Neural cell (in vitro differentiated cells): ENCODE results near the gene ABL2. TPM values are rescaled to one million over a fixed set of nuclear protein-coding genes. Genes with fewer than 3 reads are reported as not detected.
"Not testable (repeated sequence)": the region's sequence is repeated elsewhere in the genome, so short reads cannot be mapped to it uniquely, and the experiment has no call there.

Experiments
- H2AFZ ChIP-seq: fragments of 200-600, 300-800 bp; sonication (generic), shearing (Covaris generic); 2 replicates; pipeline ENCODE4 v1.6.0; 2014; ENCODE audit warnings: low read depth, mild to moderate bottlenecking, antibody characterized with exemption, low read length, moderate library complexity
- H3F3A ChIP-seq: fragments of 200-600 bp; shearing (Covaris generic); 2 replicates; pipeline ENCODE4 v1.6.1; 2016; ENCODE audit warnings: mild to moderate bottlenecking, moderate library complexity, mixed read lengths, antibody characterized with exemption, low read length; ENCODE audit not compliant: insufficient read depth, poor library complexity, severe bottlenecking
- H3K27ac ChIP-seq: fragments of 200-600, 300-800 bp; sonication (generic), shearing (Covaris generic); 2 replicates; pipeline ENCODE4 v1.5.1; 2014; ENCODE audit warnings: mild to moderate bottlenecking, low read length, moderate library complexity
- H3K27me3 ChIP-seq: fragments of 300-800, 200-600 bp; sonication (generic), shearing (Covaris generic); 2 replicates; pipeline ENCODE4 v1.6.0; 2014; ENCODE audit warnings: mild to moderate bottlenecking, low read depth, low read length, moderate library complexity; ENCODE audit not compliant: insufficient read depth
- H3K36me3 ChIP-seq: fragments of 300-800, 200-600 bp; sonication (generic), shearing (Covaris generic); 2 replicates; pipeline ENCODE4 v1.5.1; 2014; ENCODE audit warnings: mild to moderate bottlenecking, antibody characterized with exemption, low read length, moderate library complexity; ENCODE audit not compliant: insufficient read depth
- H3K4me2 ChIP-seq: fragments of 300-800, 200-600 bp; sonication (generic), shearing (Covaris generic); 2 replicates; pipeline ENCODE4 v1.6.0; 2014; ENCODE audit warnings: mild to moderate bottlenecking, low read length
- H3K4me3 ChIP-seq: fragments of 300-800, 200-600 bp; sonication (generic), shearing (Covaris generic); 2 replicates; pipeline ENCODE4 v1.5.1; 2014; ENCODE audit warnings: mild to moderate bottlenecking, low read length, moderate library complexity
- H3K79me2 ChIP-seq: fragments of 200-600 bp; shearing (Covaris generic); replicated peaks from 2 replicates; pipeline ENCODE4 v1.6.0; 2014; ENCODE audit warnings: mild to moderate bottlenecking, low read length, moderate library complexity; ENCODE audit not compliant: insufficient read depth
- H3K9ac ChIP-seq: fragments of 300-800, 200-600 bp; sonication (generic), shearing (Covaris generic); 2 replicates; pipeline ENCODE4 v1.6.1; 2016; ENCODE audit warnings: mild to moderate bottlenecking, low read length, mixed read lengths
- H3K9me2 ChIP-seq: fragments of 200-600 bp; shearing (Covaris generic); 2 replicates; pipeline ENCODE4 v1.6.1; 2016; ENCODE audit warnings: mild to moderate bottlenecking, low read length, mixed read lengths; ENCODE audit not compliant: insufficient read depth
- H3K9me3 ChIP-seq: fragments of 200-600, 300-800 bp; sonication (generic), shearing (Covaris generic); 2 replicates; pipeline ENCODE4 v1.6.1; 2016; ENCODE audit warnings: mild to moderate bottlenecking, mixed run types, low read length, moderate library complexity, mixed read lengths
- H4K20me1 ChIP-seq: fragments of 200-600 bp; shearing (Covaris generic); 2 replicates; pipeline ENCODE4 v1.6.1; 2016; ENCODE audit warnings: mild to moderate bottlenecking, mixed run types; ENCODE audit not compliant: insufficient read depth
- EP300 ChIP-seq: fragments of 450-650 bp; conservative IDR thresholded peaks from 2 replicates; pipeline ENCODE4 v1.6.1; 2014; ENCODE audit warnings: antibody characterized with exemption, mild to moderate bottlenecking, moderate library complexity; ENCODE audit not compliant: poor library complexity, severe bottlenecking
- EZH2 ChIP-seq: fragments of 200-600, 300-800 bp; shearing (Covaris generic), sonication (generic); IDR thresholded peaks from 2 replicates; pipeline ENCODE4 v1.6.1; 2014; ENCODE audit warnings: antibody characterized with exemption, low read length, borderline replicate concordance, mild to moderate bottlenecking; ENCODE audit not compliant: insufficient read depth, poor library complexity, severe bottlenecking
- MXI1 ChIP-seq: fragments of 450-650 bp; conservative IDR thresholded peaks from 2 replicates; pipeline ENCODE4 v1.6.1; 2014; ENCODE audit warnings: antibody characterized with exemption, mild to moderate bottlenecking; ENCODE audit not compliant: poor library complexity, severe bottlenecking
- POLR2AphosphoS5 ChIP-seq: IDR thresholded peaks from 2 replicates; pipeline ENCODE4 v1.6.1; 2012
- RAD21 ChIP-seq: fragments of 450-650 bp; conservative IDR thresholded peaks from 2 replicates; pipeline ENCODE4 v1.6.1; 2014; ENCODE audit warnings: antibody characterized with exemption, mild to moderate bottlenecking, moderate library complexity
- SMC3 ChIP-seq: fragments of 450-650 bp; conservative IDR thresholded peaks from 2 replicates; pipeline ENCODE4 v1.6.1; 2014; ENCODE audit warnings: antibody characterized with exemption, mild to moderate bottlenecking, moderate library complexity; ENCODE audit not compliant: poor library complexity
- TAF1 ChIP-seq: IDR thresholded peaks from 2 replicates; pipeline ENCODE4 v1.6.1; 2012; ENCODE audit warnings: low read depth
- polyA plus RNA-seq: library from polyadenylated mRNA; depleted of rRNA; stranded (reverse); fragments of >200 nt; gene quantifications from 2 replicates; pipeline ENCODE4 v1.2.3, GENCODE V29; 2014
- TF ChIP-seq, protein P1 (sequence below): IDR thresholded peaks from 2 replicates; pipeline ENCODE4 v1.6.1; 2012; ENCODE audit warnings: borderline replicate concordance
- TF ChIP-seq, protein P2 (sequence below): fragments of 450-650 bp; IDR thresholded peaks from 2 replicates; pipeline ENCODE4 v1.5.1; 2014; ENCODE audit warnings: antibody characterized with exemption, mild to moderate bottlenecking, moderate library complexity; ENCODE audit not compliant: poor library complexity, severe bottlenecking

ABL2 gene
- polyA plus RNA-seq, 1 donor from 2014 or later, result 9.8 TPM

DNA sequence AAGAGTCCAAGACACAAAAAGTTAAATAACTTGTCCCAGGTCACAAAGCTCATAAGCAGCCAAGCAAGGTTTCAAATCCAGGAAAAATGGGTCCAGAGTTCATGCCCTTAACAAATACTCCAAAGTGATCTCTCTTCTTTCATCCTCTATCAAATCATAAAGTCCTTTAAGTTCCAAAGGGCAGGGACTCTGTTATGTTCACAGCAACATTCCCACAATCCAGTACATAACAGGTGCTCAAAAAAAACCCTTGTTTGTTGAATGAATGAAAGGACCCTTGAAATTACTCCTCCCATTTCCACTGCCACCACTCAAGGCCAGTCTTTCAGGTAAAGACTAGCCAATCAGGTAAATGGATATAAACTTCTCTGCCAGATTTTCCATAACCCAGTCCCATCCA, 2.7 kb downstream of the ABL2 start:
- H3K9ac ChIP-seq, result no peak overlapping the region
- H3K9me3 ChIP-seq, result no peaks in the 10 kb centered on the region
- H3K27me3 ChIP-seq, result no peaks in the 10 kb centered on the region
- H2AFZ ChIP-seq, result no peak overlapping the region
- H3F3A ChIP-seq, result no peaks in the 10 kb centered on the region
- no peak overlapping the region for H3K27ac ChIP-seq
- no peak for TF ChIP-seq RAD21
- TF ChIP-seq EP300, result no peak
- TF ChIP-seq POLR2AphosphoS5, result no peak
- TF ChIP-seq, protein P1, sequence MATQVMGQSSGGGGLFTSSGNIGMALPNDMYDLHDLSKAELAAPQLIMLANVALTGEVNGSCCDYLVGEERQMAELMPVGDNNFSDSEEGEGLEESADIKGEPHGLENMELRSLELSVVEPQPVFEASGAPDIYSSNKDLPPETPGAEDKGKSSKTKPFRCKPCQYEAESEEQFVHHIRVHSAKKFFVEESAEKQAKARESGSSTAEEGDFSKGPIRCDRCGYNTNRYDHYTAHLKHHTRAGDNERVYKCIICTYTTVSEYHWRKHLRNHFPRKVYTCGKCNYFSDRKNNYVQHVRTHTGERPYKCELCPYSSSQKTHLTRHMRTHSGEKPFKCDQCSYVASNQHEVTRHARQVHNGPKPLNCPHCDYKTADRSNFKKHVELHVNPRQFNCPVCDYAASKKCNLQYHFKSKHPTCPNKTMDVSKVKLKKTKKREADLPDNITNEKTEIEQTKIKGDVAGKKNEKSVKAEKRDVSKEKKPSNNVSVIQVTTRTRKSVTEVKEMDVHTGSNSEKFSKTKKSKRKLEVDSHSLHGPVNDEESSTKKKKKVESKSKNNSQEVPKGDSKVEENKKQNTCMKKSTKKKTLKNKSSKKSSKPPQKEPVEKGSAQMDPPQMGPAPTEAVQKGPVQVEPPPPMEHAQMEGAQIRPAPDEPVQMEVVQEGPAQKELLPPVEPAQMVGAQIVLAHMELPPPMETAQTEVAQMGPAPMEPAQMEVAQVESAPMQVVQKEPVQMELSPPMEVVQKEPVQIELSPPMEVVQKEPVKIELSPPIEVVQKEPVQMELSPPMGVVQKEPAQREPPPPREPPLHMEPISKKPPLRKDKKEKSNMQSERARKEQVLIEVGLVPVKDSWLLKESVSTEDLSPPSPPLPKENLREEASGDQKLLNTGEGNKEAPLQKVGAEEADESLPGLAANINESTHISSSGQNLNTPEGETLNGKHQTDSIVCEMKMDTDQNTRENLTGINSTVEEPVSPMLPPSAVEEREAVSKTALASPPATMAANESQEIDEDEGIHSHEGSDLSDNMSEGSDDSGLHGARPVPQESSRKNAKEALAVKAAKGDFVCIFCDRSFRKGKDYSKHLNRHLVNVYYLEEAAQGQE, result no peak
- TF ChIP-seq, protein P2, sequence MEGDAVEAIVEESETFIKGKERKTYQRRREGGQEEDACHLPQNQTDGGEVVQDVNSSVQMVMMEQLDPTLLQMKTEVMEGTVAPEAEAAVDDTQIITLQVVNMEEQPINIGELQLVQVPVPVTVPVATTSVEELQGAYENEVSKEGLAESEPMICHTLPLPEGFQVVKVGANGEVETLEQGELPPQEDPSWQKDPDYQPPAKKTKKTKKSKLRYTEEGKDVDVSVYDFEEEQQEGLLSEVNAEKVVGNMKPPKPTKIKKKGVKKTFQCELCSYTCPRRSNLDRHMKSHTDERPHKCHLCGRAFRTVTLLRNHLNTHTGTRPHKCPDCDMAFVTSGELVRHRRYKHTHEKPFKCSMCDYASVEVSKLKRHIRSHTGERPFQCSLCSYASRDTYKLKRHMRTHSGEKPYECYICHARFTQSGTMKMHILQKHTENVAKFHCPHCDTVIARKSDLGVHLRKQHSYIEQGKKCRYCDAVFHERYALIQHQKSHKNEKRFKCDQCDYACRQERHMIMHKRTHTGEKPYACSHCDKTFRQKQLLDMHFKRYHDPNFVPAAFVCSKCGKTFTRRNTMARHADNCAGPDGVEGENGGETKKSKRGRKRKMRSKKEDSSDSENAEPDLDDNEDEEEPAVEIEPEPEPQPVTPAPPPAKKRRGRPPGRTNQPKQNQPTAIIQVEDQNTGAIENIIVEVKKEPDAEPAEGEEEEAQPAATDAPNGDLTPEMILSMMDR, result no peak
- no peak for TF ChIP-seq TAF1
- no peak for TF ChIP-seq MXI1
- TF ChIP-seq EZH2, result no peak
- TF ChIP-seq SMC3, result no peak
- H3K4me3 ChIP-seq, result peak overlapping the region; percentile 95
- no peak overlapping the region for H3K4me2 ChIP-seq
- H3K9me2 ChIP-seq, result no peaks in the 10 kb centered on the region
- peaks cover 49% of the 10 kb centered on the region for H3K79me2 ChIP-seq
- H3K36me3 ChIP-seq, result no peaks in the 10 kb centered on the region
- H4K20me1 ChIP-seq, result no peaks in the 10 kb centered on the region

DNA sequence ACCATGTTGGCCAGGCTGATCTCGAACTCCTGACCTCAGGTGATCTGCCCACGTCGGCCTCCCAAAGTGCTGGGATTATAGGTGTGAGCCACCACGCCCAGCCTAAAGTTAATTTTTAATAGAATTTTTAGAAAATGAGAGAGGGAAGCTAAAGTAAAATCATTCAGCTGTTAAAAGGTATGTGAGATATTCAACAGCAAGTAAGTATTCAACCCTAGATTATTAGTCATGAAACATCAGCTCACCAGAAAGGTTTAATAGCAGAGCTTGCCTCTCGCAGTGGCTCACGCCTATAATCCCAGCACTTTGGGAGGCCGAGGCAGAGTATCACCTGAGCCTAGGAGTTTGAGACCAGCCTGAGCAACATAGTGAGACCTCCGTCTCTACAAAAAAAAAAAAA, 5.0 kb downstream of the ABL2 start:
- H3K79me2 ChIP-seq, result peaks cover 52% of the 10 kb centered on the region
- H3K36me3 ChIP-seq, H3K9ac ChIP-seq, H3K27ac ChIP-seq, H3F3A ChIP-seq, H2AFZ ChIP-seq, H3K9me2 ChIP-seq, H3K9me3 ChIP-seq, H3K4me3 ChIP-seq, H4K20me1 ChIP-seq, H3K27me3 ChIP-seq, H3K4me2 ChIP-seq: not testable (repeated sequence)

DNA sequence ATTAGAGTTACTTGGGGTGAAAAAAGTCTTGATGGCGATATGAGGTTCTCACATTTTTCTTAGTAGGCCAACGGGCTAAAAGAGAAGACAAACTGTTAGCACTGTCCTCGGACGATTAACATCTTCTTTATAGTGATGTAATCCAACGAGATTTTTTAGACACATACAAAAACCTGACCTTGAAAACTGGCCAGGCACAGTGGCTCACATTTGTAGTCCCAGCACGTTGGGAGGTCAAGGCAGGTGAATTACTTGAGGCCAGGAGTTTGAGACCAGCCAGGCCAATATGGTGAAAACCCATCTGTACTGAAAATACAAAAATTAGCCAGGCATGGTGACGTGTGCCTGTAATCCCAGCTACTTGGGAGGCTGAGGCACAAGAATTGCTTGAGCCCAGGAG, 8.4 kb downstream of the ABL2 start:
- not testable (repeated sequence) for H3K27ac ChIP-seq, H3K4me3 ChIP-seq, H3F3A ChIP-seq, H3K36me3 ChIP-seq, H3K9me3 ChIP-seq, H3K9me2 ChIP-seq, H3K4me2 ChIP-seq, H4K20me1 ChIP-seq, H2AFZ ChIP-seq, H3K9ac ChIP-seq, H3K27me3 ChIP-seq
- peaks cover 33% of the 10 kb centered on the region for H3K79me2 ChIP-seq
